HG02981 (cell line): ENCODE data around the gene IL1RN.

Experiments used
- ATAC-seq: cut with Tn5 transposase; IDR thresholded peaks from one replicate; pipeline ENCODE4 v1.9.1; 2021; ENCODE audit warnings: mild to moderate bottlenecking, moderate library complexity; ENCODE audit not compliant: unreplicated experiment

Gene IL1RN

GRCh38 chr2:113103277-113103676 lies 24.1 kb upstream of the IL1RN start:
- ATAC-seq: no peak

- no peak for ATAC-seq
Observed at GRCh38 chr2:113104054-113104611, 23.3 kb upstream of the IL1RN start.

GRCh38 chr2:113105047-113105785 lies 22.2 kb upstream of the IL1RN start:
- no peak for ATAC-seq

- ATAC-seq: no peak
Observed at GRCh38 chr2:113111121-113111520, 16.3 kb upstream of the IL1RN start.

GRCh38 chr2:113111823-113112287 lies 15.5 kb upstream of the IL1RN start:
- no peak for ATAC-seq

- no peak for ATAC-seq
Observed at GRCh38 chr2:113112441-113112840, 15.0 kb upstream of the IL1RN start.

GRCh38 chr2:113112871-113113270 lies 14.5 kb upstream of the IL1RN start:
- ATAC-seq: no peak

GRCh38 chr2:113113807-113114206 lies 13.6 kb upstream of the IL1RN start:
- no peak for ATAC-seq

GRCh38 chr2:113114224-113114945 lies 13.0 kb upstream of the IL1RN start:
- ATAC-seq: no peak

- ATAC-seq: no peak
Observed at GRCh38 chr2:113114996-113115395, 12.4 kb upstream of the IL1RN start.

GRCh38 chr2:113116100-113116958 lies 11.1 kb upstream of the IL1RN start:
- no peak for ATAC-seq

- ATAC-seq: no peak
Observed at GRCh38 chr2:113117541-113118262, 9.7 kb upstream of the IL1RN start.

- ATAC-seq: no peak
Observed at GRCh38 chr2:113118263-113118657, 9.1 kb upstream of the IL1RN start.

GRCh38 chr2:113119111-113119510 lies 8.3 kb upstream of the IL1RN start:
- no peak for ATAC-seq

GRCh38 chr2:113120861-113121260 lies 6.5 kb upstream of the IL1RN start:
- ATAC-seq: no peak

GRCh38 chr2:113122364-113122763 lies 5.0 kb upstream of the IL1RN start:
- no peak for ATAC-seq

- peak; percentile 5 for ATAC-seq
Observed at GRCh38 chr2:113123726-113124125, 3.7 kb upstream of the IL1RN start.

GRCh38 chr2:113124181-113124961 lies 3.0 kb upstream of the IL1RN start:
- ATAC-seq: peak; percentile 68

- no peak for ATAC-seq
Observed at GRCh38 chr2:113124984-113125855, 2.2 kb upstream of the IL1RN start.
